ENCODE data around the gene LYPD5.

GRCh38 chr19:43804432-43804831 lies 2.2 kb upstream of the LYPD5 start:
- no peak for TF ChIP-seq SRF (IDR thresholded peaks at IDR 0.05; ENCODE audit: low read depth, low read length)
- TF ChIP-seq CTCF (IDR thresholded peaks at IDR 0.05; ENCODE audit: control extremely low read depth in 1 of 3, insufficient read depth in 1 of 3, low read depth in 1 of 3, low read length in 3 of 3) = no peak
- no peak for TF ChIP-seq NANOG (IDR thresholded peaks at IDR 0.05; ENCODE audit: insufficient read depth, low read depth, low read length, poor library complexity, severe bottlenecking)
- no peak for TF ChIP-seq KDM1A (IDR thresholded peaks at IDR 0.05; ENCODE audit: borderline replicate concordance, low read length)
- TF ChIP-seq SIN3A (conservative IDR thresholded peaks at IDR 0.05 in 1 of 2, IDR thresholded peaks at IDR 0.05 in 1 of 2; ENCODE audit: low read depth in 1 of 2, low read length in 2 of 2) = no peak
- TF ChIP-seq POLR2AphosphoS5 (IDR thresholded peaks at IDR 0.05; ENCODE audit: low read depth, low read length) = no peak
- TF ChIP-seq BRCA1 (IDR thresholded peaks at IDR 0.05; ENCODE audit: low read depth, low read length) = no peak
- TF ChIP-seq SIX5 (IDR thresholded peaks at IDR 0.05; ENCODE audit: low read depth, low read length) = no peak
- TF ChIP-seq POLR2A (IDR thresholded peaks at IDR 0.05; ENCODE audit: control extremely low read depth in 1 of 2, low read depth in 2 of 2, low read length in 2 of 2) = no peak
- no peak for TF ChIP-seq FOSL1 (IDR thresholded peaks at IDR 0.05; ENCODE audit: insufficient read depth, low read depth, low read length)
- TF ChIP-seq EZH2 (IDR thresholded peaks at IDR 0.05; ENCODE audit: low read depth, low read length, severe bottlenecking) = no peak
